ENCODE measurements around the gene TAL2.
"Not testable (repeated sequence)": the region's sequence is repeated elsewhere in the genome, so short reads cannot be mapped to it uniquely, and the experiment has no call there.

The TAL2 gene

DNA sequence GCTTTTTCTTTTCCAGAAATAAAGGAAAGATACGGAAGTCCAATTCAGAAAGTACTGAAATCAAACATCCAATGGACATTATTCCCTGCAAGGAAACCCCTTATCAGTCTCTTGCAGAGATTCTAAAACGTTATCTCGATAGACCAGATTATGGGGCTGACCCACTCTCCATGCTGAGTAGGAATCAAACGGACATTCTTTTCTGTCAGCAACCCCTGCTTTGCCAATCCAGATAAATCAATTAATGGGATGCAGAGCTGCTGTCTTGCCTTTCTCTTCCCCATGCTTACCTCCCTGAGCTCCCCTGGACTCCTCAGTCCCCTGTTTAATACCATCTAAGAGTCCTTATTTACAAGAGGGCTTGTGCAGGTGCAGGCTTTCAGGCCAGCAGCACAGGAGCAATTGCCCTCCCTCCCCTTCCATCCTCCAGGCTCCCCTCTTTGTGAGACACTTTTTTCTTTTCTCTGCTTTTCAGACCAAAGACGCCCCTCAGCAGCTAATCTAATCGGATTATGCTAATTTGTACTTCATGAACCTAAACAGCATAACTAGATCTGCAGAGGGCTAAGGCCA is 14.2 kb downstream of the TAL2 start:
- no peak for DNase-seq (ENCODE audit: low read depth in 2 of 2)

GRCh38 chr9:105678163-105678562 is 15.9 kb downstream of the TAL2 start:
- no peak for DNase-seq (ENCODE audit: low read depth in 2 of 2)

- no peak for DNase-seq (ENCODE audit: low read depth in 2 of 2)
Measured at GRCh38 chr9:105678781-105679180, 16.5 kb downstream of the TAL2 start.

DNA sequence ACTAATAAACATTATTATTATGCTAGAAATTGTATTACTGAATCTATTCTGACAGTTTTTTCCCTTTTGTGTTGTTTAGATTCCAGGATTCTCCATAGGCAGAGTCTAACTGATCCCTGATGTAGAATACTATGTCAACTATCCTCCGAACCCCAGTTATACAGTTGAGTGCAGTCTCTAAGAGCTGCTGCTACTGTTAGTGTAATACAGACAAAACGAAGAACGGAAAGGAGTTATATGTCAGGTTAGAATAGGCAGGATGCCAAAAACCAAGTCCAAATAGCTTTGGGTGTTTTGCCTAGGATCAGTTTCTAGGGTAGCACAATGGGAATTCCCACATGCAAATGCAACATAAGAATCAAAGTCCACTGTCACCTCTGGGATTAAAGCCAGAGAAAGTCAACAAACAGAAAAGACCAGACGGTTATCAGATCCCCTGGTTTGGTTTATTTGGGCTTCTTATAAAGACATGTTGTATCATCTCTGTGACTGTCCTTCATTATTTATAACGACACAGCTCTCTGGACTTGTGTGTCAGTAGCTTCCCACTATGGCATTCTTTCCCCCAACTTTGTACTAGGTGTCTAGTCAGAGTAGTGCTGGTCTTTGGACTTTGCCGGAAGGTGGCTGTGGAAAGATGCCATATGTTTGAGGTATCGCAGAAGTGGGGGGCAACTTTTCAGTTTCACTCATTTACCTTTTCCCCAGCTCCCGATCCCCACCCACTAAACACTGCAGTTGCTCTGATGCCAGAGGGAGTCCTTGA is 17.2 kb downstream of the TAL2 start:
- DNase-seq (ENCODE audit: low read depth in 2 of 2): no peak

- DNase-seq (ENCODE audit: low read depth in 2 of 2): no peak
Measured at GRCh38 chr9:105681313-105681712, 19.1 kb downstream of the TAL2 start.

DNA sequence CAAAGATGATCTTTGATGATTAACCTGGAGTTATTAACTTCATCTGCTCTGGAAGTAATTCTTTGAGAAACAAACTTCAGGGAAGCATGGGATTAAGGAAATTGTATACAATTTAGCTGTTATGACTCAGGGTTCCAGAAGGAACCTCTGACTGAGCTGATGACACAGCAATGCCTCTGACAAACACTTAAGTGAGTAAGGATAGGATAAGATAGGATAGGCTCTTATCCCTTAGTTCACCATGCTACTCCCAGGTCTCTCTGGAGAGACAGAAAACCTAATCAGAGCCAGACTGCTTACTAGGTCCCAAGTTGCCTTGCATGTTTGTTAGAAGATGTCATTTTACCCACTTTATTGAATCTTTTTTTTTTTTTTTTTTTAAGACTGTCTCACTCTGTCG is 19.5 kb downstream of the TAL2 start:
- no peak for DNase-seq (ENCODE audit: low read depth in 2 of 2)

DNA sequence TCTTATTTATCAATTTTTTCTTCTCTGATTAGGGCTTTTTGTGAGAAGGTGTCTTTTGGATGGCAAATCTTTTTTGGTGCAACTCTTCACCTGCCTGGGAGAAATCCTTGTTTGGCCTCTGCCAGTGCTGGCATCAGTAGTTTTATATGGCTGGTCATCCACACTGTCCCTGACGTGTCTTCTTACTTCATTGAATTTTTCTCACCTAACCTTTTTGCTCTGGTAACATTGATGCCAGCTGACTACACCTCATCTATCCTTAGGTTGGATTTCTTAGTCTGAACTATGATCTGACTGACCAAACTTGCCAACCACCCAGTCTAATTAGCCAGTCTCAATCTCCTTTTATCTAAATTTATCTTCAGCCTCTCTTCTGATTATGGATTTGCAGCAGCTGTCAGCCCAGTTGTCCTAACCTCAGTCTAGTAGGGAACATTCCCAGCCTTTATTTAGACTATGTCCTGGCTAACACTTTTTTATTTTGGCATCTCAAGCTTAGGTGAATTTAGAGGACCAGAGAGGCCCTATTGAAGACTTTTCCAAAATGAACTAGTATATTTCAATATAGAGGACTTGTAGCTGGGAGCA is 21.5 kb downstream of the TAL2 start:
- DNase-seq (ENCODE audit: low read depth in 2 of 2): no peak

GRCh38 chr9:105686936-105687335 is 24.7 kb downstream of the TAL2 start:
- no peak for DNase-seq (ENCODE audit: low read depth in 2 of 2)

- no peak for DNase-seq (ENCODE audit: low read depth in 2 of 2)
Measured at GRCh38 chr9:105690742-105691141, 28.5 kb downstream of the TAL2 start.

GRCh38 chr9:105693435-105694189 is 31.4 kb downstream of the TAL2 start:
- no peak for DNase-seq (ENCODE audit: low read depth in 2 of 2)

DNA sequence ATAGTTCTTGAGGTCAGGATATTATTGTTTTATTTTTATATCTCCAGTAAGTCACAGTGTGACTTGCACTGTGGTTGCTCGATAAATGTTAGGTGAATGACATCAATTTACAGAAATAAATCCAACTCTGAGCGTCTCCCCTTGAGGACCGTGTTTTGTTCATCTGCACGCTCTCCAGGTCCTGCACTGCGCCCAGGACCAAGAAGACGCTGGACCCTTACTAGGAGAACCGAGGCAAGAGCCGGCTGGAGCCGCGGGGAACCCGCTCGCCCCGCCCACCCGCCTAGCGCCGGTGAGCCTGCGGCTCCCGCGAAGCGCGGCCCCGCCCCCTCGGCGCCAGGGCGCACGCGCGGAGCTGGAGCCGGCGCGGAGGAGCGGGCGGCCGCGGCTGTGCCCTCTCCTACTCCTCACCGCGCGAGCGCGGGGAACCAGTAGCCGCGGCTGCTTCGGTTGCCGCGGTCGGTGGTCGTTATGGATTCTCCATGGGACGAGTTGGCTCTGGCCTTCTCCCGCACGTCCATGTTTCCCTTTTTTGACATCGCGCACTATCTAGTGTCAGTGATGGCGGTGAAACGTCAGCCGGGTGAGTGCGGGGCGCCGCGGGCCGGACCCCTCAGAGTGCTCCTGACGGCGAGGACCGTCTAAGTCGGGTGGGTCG is 32.1 kb downstream of the TAL2 start, which contains the start of gene TMEM38B:
TMEM38B (plus strand) TSS at position 352 of the 658 bp plus-strand sequence; CDS start at position 472, 120 bp downstream.
- peak; percentile 46 to 66 for DNase-seq (ENCODE audit: low read depth in 2 of 2)

DNA sequence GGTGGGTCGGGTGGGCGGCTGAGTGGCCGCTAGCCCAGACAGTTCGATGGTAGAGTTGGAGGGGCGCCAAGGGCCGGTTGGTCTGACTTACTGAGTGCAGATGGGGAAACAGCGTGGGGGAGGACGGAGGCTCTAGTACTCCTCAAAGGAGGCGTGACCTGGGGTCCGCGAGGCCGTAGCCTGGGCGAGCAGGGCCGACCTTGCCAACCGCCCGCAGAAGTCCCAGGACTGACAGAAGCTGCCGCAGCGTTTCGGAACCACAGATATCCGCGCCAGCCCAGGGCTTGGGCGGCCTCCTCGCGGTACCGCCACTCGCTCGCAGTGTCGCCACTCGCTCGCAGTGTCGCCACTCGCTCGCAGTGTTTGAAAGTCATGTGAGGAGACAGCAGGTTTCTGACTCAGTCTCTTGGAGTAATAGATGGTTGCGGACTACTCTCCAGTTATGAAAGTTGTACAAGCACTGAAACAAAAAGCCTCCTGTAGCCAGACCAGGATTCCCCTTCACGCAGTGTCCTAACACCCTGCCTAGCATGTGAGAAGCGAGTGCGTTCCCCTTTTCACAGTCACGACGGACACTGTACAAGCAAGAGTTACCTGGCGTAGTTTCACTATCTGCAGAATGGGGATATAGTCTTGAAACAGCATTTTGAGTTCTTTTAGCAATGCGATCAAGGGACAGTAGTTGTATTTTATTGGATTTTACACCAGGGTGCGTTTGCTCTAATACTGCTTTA is 32.8 kb downstream of the TAL2 start:
- peak; percentile 13 to 14 for DNase-seq (ENCODE audit: low read depth in 2 of 2)

DNA sequence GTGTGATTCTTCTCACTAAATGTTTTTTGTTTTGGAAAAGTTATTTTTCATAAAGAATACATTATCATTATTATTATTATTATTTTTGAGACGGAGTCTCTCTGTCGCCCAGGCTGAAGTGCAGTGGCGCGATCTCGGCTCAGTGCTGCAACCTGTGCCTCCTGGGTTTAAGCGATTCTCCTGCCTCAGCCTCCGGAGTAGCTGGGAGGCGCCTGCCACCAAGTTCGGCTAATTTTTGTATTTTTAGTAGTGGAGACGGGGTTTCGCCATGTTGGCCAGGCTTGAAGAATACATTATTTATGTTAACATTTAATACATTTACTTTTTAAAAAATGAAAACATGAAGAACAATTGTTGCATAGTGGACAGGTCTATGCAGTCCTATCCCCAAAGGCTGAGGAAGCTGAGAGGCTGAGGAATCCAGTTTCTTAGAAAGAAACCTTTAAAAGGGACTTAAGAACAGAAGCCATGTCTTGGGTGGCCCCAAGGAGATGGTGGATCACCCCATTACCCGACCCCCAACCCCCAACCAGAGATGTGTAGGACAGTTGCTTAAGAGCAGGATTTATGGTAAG is 34.0 kb downstream of the TAL2 start:
- DNase-seq (ENCODE audit: low read depth in 2 of 2): no peak

DNA sequence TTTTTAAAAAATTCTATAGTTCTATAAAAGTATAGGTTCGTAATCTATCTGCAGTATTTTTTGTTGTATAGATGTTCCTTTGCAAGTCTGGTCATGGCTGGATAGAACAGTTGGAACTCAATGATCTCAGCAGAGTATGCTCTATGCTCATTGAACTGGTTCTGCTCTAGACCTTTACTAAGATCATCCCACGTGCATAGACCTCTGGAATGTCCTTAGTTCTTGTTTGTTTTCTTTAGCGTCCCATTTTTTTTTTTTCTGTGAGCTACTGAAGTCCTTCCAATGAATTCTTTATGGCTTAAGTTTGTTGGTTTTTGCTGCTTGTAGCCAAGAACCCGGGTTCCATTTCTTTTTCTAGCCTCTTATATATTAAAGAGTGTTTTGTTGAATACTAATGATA is 35.6 kb downstream of the TAL2 start:
- no peak for DNase-seq (ENCODE audit: low read depth in 2 of 2)

DNA sequence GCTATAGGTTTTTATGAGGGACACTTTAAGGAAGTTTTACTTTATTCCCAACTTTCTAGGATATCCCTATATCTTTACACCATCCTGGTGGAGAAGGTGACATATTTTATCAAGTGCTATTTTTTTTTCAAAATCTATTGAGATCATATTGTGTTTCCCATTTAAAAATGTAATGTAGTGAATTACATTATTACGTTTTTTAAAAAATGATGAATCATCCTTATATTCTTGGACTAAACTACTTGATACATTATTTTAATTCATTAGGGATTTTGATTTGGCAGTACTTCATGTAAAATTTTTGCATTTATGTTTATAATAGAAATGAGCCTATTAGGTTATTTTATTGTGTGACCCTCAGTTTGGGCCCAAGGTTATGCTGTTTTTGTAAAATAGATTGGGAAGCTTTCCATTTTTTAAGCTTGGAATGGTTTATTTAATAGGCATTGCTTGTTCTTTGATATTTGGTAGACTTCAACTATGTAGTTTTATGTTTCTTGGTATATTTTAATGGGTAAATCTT is 36.2 kb downstream of the TAL2 start:
- DNase-seq (ENCODE audit: low read depth in 2 of 2): no peak

DNA sequence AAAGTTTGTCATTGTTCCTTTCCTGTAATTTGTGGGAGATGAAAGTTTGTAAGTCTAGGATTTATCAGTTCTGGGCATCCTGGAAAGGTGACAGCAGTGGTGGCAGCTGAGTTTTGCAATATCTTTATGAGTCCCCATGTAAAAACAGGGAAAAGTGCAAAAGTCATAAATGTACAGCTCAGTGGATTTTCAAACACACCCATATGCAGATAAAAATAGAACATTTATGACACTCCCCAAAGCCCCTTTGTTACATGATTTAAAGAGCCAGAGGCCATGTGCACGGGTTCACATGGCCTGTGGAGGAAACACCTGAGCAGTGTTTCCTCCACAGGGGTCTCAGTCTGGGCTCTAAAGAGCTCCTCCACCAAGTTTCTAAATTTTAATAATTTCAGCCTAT is 38.4 kb downstream of the TAL2 start:
- no peak for DNase-seq (ENCODE audit: low read depth in 2 of 2)

DNA sequence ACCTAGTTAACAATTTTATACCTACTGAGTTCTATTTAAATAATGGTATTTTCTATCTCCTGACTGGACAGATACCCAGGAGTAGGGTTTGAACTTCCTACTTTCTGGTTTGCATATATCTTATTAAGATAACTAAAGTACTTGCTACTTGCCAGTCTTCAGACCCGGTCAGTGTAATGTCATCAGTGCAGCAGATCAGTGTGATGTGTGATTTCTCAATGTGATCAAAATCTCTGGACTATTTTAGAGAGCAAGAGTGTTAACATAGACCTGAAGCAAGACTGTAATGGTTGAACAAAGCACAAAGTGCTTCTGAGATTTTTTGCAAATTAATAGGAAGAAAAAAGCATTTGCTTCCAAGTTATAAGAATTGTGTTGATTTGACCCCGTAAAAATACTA is 38.9 kb downstream of the TAL2 start:
- DNase-seq (ENCODE audit: low read depth in 2 of 2): no peak

DNA sequence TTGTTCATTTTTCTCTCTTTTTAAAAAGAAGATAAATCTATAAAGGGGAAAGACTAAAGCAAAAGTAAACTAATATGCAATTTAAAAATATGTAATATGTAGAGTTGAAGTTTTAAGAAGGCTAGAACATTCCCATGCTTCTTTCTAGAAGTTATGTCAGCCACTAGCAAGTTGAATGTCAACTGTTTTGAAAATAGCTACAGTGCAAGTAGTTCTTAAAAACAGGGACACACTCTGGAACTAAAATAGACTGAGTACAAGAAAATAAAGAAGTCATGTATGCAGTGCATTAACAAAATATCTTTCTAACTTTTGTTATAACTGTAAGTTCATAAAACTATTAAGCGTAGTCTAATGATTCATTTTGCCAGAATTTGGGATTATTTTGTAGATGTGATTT is 40.0 kb downstream of the TAL2 start:
- DNase-seq (ENCODE audit: low read depth in 2 of 2): no peak

- DNase-seq (ENCODE audit: low read depth in 2 of 2): not testable (repeated sequence)
Measured at GRCh38 chr9:105703638-105704037, 41.4 kb downstream of the TAL2 start.

GRCh38 chr9:105706156-105706555 is 43.9 kb downstream of the TAL2 start:
- DNase-seq (ENCODE audit: low read depth in 2 of 2): no peak

DNA sequence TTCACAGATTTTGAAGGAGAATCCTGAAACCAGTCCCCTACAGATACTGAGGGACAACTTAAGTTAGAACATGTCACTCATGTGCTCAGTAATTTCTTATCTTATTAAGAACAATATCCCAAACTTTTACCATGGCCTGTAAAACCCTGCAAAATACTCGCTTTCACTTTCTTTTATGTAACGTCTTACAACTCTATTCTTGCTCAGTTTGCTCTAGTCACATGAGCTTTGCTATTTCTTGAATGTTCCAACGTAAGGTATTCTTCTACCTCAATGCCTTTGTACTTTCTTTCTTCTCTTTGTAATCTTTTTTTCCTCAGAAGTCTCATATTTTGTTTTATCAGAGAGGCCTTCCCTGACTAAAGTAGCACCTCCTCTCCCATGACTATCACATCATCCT is 46.1 kb downstream of the TAL2 start:
- no peak for DNase-seq (ENCODE audit: low read depth in 2 of 2)

Data from stimulated activated CD8-positive, alpha-beta memory T cell treated with anti-CD3 and anti-CD28 coated beads, Interleukin-2, amount 100 ng/mL, for 1 hour (primary cell).